GM12872 (cell line): ENCODE results near the gene MTA2.

Experiments used
- TF ChIP-seq, protein P1 (sequence below): IDR thresholded peaks from 3 replicates; pipeline ENCODE4 v1.5.1; 2011; ENCODE audit warnings: low read depth, mild to moderate bottlenecking, low read length, moderate library complexity; ENCODE audit not compliant: insufficient read depth

Gene MTA2

DNA sequence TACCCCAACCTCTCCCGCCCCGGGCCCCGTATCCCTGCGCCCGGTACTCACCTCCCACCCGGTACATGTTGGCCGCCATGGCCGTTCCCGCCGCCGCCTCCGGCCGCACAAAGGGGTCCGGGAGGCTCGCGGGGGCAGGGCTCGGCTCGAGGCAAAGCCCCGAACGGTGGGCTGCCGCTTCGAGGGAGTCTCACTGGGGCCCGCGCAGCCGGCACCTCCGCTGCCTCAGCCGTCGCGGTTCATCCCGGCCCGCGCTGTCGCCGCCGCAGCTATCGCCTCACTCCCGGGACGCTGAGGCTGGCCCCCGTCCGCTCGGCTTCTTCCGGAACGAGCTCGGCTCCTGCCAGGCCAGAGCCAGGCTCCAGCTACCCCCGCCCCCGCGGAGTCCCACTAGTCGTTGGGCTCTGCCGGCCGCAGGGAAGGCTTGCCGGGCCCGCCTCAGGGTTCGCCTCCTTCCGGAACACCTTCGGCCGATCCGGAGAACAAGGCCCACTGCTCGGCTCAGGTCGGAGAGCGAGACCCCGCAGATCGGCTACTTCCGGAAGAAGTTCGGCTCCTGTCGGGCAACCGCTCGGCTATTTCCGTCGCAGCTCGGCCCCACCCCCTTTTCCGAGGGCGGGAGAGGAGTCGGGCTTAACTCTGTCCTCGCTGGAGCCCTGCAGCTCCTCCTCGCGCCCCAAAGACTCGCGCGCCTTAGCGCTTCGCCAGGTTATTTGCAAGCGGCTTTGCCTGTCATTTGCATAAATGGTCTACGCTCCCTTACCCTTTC lies at the start of gene MTA2:
Gene MTA2 (minus strand): TSS at position 494 of the 769 bp plus-strand sequence. CDS start 415 bp downstream, at position 79.
- TF ChIP-seq, protein P1, sequence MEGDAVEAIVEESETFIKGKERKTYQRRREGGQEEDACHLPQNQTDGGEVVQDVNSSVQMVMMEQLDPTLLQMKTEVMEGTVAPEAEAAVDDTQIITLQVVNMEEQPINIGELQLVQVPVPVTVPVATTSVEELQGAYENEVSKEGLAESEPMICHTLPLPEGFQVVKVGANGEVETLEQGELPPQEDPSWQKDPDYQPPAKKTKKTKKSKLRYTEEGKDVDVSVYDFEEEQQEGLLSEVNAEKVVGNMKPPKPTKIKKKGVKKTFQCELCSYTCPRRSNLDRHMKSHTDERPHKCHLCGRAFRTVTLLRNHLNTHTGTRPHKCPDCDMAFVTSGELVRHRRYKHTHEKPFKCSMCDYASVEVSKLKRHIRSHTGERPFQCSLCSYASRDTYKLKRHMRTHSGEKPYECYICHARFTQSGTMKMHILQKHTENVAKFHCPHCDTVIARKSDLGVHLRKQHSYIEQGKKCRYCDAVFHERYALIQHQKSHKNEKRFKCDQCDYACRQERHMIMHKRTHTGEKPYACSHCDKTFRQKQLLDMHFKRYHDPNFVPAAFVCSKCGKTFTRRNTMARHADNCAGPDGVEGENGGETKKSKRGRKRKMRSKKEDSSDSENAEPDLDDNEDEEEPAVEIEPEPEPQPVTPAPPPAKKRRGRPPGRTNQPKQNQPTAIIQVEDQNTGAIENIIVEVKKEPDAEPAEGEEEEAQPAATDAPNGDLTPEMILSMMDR, result no peak

DNA sequence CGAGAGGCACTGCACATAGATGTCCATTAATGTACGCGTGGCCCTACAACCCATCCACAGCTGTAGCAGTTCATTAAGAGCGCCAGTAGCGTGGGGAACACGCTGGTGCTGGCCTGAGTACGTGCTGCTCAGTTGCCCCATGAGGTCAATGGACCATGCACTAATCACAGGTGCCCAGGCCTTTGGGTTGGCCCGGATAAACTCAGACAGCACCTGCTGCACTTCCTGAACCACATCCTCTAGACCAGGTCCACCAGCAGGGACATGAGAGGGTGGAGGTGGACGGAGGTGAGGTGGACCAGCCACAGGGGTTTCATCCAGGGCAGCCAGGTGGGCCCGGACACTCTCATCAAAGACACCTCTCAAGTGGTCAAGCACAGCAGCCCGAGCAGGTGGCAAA lies 47.8 kb upstream of the MTA2 start:
- TF ChIP-seq, protein P1, result no peak

DNA sequence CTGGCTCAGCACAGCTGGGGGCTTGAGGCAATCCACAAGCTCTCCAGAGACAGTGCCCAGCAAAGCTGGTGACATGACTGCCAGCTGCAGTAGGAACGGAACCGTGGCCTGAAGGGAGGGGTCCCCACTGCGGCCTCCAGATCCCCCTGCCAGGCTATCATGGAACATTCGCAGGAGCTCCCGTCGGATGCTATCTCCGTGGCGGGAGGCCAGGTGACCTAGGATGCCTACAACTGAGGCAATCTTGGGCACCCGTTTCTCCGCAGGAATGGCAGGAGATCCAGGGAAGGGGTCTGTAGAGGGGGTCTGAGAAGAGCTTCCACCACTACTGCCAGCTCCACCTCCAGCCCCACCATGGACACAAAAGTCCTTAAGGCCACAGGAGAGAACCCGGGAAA lies 47.3 kb upstream of the MTA2 start:
- TF ChIP-seq, protein P1, result no peak

DNA sequence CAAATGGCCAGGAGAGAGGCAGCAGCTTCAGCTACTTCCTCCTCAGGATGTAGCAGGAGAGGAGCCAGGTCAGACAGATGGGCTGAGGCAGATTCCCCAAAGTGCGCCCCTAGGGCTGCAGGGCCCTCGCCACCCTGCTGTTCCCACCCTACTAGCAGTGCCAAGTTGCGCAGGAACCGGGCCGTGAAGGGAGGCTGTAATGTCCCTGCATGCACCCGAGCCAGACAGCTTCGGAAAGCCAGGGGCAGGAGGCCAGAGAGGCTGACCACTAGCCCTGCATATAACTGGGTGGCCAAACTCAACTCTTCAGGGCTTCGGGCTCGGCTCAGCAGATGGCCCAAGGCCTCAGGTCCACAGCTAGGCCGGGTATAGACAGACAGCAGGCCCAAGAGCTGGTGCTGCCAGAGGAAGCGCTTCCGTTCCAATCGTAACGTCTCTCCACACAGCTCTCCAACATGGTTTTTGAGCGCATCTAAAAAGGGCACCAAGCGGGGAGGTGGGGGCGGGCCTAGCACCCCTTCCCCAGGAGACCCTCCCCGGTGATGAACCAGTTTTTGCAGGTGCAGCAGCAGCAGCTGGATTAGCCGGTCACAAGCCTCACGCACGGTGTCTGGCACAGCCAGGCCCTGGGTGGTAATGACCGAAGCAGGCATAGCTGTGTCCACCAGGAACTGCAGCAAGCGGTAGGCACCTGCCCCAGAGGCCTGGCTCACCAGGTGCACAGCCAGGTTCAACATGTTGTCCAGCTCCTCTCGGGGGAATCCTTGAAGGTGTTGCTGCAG lies 46.7 kb upstream of the MTA2 start:
- TF ChIP-seq, protein P1, result no peak

DNA sequence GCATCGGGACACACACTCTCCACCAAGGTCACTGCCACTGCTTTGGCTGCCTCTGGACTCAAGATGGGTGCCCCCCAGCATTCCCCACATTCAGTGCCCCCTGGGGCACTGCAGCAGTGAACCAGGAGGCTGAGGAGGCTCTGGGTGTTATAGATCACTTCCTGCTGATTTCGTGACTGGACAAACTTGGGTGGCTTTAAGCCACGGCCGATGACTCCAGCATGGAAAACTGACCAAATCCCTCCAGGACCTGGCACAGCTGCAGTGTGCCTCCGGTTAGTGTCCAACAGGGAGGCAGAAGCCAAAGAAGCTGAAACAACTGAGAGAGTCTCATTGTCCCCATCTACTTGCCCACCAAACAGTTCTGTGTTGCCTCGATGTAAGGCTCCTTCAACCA lies 45.9 kb upstream of the MTA2 start:
- TF ChIP-seq, protein P1, result no peak

DNA sequence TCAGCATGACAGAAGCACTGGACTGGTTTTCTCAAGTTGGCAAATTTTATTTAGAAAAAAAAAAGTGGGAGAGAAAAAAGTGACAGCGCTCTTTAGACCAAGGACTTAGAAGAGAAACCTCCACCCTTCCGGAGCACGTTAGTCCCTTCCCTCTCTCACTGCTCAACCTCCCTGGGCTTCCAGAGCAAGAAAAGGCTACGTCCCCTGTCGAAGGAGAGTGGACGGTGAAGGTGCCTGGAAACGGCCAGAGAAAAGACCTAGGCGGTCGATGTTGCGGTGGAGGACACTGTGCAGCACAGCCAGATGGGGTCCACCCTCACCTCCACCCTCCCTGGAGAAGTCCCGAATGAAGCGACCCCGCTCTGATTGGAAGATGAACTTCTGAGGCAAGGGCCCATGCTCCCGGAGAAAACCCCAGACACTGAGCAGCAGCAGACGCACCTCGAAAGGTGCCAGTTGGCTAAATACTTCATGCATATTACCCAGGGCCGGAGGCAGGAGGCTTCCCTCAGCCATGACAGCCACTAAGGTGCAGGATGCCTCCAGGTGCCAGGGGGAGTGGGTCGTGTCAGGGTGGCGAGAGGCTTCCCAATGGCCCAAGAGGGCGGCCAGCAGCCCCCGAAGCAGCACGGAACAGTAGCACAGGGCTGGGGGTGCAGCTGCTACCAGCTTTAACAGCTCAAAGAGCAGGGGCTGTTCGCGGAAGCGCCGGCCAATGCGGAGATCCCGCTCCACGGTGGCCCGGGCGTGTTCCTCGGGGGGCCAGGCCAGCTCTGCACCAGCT lies 45.4 kb upstream of the MTA2 start:
- TF ChIP-seq, protein P1, result no peak
